ENCODE data around the gene CENATAC.
"Not testable (repeated sequence)": the region's sequence is repeated elsewhere in the genome, so short reads cannot be mapped to it uniquely, and the experiment has no call there.

GRCh38 chr11:118984337-118984736, 13.6 kb upstream of the CENATAC start:
- TF ChIP-seq CREB5 (CRISPR knock-in tag; IDR thresholded peaks at IDR 0.05; ENCODE audit: low read depth); ZNF565 (CRISPR knock-in tag; conservative IDR thresholded peaks at IDR 0.05; ENCODE audit: low read depth); ZNF8 (CRISPR knock-in tag; IDR thresholded peaks at IDR 0.05); TOX (CRISPR knock-in tag; IDR thresholded peaks at IDR 0.05; ENCODE audit: borderline replicate concordance); RARB (CRISPR knock-in tag; IDR thresholded peaks at IDR 0.05); ZNF70 (CRISPR knock-in tag; IDR thresholded peaks at IDR 0.05); PATZ1 (CRISPR knock-in tag; IDR thresholded peaks at IDR 0.05; ENCODE audit: borderline replicate concordance); ZFP3 (CRISPR knock-in tag; IDR thresholded peaks at IDR 0.05); PPARA (CRISPR knock-in tag; IDR thresholded peaks at IDR 0.05; ENCODE audit: borderline replicate concordance); TCF4 (CRISPR knock-in tag; IDR thresholded peaks at IDR 0.05; ENCODE audit: borderline replicate concordance); ISL1 (CRISPR knock-in tag; IDR thresholded peaks at IDR 0.05); BACH2 (CRISPR knock-in tag; IDR thresholded peaks at IDR 0.05; ENCODE audit: borderline replicate concordance); CSRNP3 (CRISPR knock-in tag; IDR thresholded peaks at IDR 0.05); TSHZ2 (CRISPR knock-in tag; IDR thresholded peaks at IDR 0.05): not testable (repeated sequence)

Data from SK-N-SH treated with all-trans-retinoic acid at 6 μM for 48 hours (cell line).